MCF 10A (cell line): ENCODE results near the gene ZNF862. TPM values are rescaled to one million over a fixed set of nuclear protein-coding genes. Genes with fewer than 3 reads are reported as not detected.

Experiments used
- BruUV-seq: library from RNA; stranded (reverse); fragments of 400-500 nt; replicated peaks from 2 replicates; lab custom pipeline; 2021; lab: Mats Ljungman, UMichigan
- CTCF ChIA-PET: fragments of 300-600 bp; sonication (Branson Sonifier 250); formaldehyde crosslinking; extraction: SDS; loops from one replicate; lab custom pipeline; 2021; ENCODE audit warnings: antibody characterized with exemption, inconsistent platforms; lab: Yijun Ruan, JAX
- POLR2A ChIA-PET: fragments of 300-600, 350-650 bp; sonication (Branson Sonifier 250); formaldehyde crosslinking; extraction: SDS; loops from one replicate; lab custom pipeline; 2020; ENCODE audit warnings: antibody characterized with exemption, inconsistent platforms; lab: Yijun Ruan, JAX
- DNase-seq: peaks from one replicate; pipeline ENCODE4 v3.0.0-alpha.2; 2018; ENCODE audit not compliant: unreplicated experiment
- H3K27ac Mint-ChIP-seq: one replicate; pipeline ENCODE4 v1.8.0; 2022; ENCODE audit warnings: mild to moderate bottlenecking, low read depth, mixed read lengths; ENCODE audit not compliant: unreplicated experiment
- H3K27me3 Mint-ChIP-seq: one replicate; pipeline ENCODE4 v1.8.0; 2022; ENCODE audit warnings: mixed read lengths; ENCODE audit not compliant: insufficient read depth, unreplicated experiment
- H3K36me3 Mint-ChIP-seq: one replicate; pipeline ENCODE4 v1.8.0; 2022; ENCODE audit warnings: mild to moderate bottlenecking, moderate library complexity, mixed read lengths; ENCODE audit not compliant: insufficient read depth, unreplicated experiment
- H3K4me1 Mint-ChIP-seq: one replicate; pipeline ENCODE4 v1.8.0; 2022; ENCODE audit warnings: mixed read lengths; ENCODE audit not compliant: insufficient read depth, unreplicated experiment
- H3K4me3 Mint-ChIP-seq: one replicate; pipeline ENCODE4 v1.8.0; 2022; ENCODE audit warnings: mild to moderate bottlenecking, moderate library complexity, mixed read lengths; ENCODE audit not compliant: unreplicated experiment
- H3K9me3 Mint-ChIP-seq: one replicate; pipeline ENCODE4 v1.8.0; 2022; ENCODE audit warnings: mixed read lengths; ENCODE audit not compliant: unreplicated experiment
- intact Hi-C: fragments of 100-400 bp; cut with micrococcal nuclease; formaldehyde crosslinking; loops from 2 replicates; pipeline ENCODE4 v1.14.1; 2022
- total RNA-seq: library from RNA; stranded (reverse); gene quantifications from 2 replicates; pipeline ENCODE4 v1.2.3, GENCODE V29; 2022
- TF ChIP-seq, protein P1 (sequence below): fragments of 200-600 bp; IDR thresholded peaks from one replicate; pipeline ENCODE4 v1.8.0; 2022; ENCODE audit warnings: antibody characterized with exemption, mild to moderate bottlenecking; ENCODE audit not compliant: unreplicated experiment

ZNF862 gene
- total RNA-seq, 1 experiment from 2014 or later: 17.4 TPM

DNA sequence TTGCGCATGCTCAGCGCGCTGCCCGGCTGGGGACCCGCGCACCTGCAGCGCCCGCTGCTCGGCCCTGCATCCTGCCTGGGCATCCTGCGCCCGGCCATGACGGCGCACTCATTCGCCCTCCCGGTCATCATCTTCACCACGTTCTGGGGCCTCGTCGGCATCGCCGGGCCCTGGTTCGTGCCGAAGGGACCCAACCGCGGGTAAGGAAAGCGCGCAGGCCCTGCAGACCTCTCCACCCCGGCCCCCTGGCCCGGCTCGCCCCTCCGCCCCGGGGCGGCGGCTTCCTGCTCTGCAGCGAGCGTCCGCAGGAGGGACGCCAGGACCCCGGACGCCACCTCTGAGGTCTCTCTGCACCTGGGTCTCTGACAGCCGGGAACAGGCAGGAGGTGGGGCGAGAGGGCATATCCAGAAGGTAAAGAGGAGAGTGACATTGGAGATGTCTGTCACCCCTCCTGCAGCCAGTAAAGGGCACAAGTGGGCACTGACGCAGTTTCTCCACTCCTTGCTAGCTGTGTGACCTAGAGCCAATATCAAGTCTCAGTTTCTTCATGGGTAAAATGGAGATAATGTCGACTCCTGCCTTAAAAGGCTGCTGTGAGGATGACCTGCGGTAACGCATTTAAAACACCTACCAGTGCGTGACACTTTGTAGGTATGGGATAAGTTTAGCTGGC is 35.9 kb downstream of the ZNF862 start:
- no peak for DNase-seq
- Mint-ChIP-seq H3K27ac (peak overlapping the region; percentile 22), H3K9me3 (no peaks in the 10 kb centered on the region), H3K36me3 (peaks cover 15% of the 10 kb centered on the region), H3K27me3 (no peaks in the 10 kb centered on the region), H3K4me3 (peak overlapping the region; percentile 79), H3K4me1 (peaks cover 6% of the 10 kb centered on the region)
- TF ChIP-seq, protein P1, sequence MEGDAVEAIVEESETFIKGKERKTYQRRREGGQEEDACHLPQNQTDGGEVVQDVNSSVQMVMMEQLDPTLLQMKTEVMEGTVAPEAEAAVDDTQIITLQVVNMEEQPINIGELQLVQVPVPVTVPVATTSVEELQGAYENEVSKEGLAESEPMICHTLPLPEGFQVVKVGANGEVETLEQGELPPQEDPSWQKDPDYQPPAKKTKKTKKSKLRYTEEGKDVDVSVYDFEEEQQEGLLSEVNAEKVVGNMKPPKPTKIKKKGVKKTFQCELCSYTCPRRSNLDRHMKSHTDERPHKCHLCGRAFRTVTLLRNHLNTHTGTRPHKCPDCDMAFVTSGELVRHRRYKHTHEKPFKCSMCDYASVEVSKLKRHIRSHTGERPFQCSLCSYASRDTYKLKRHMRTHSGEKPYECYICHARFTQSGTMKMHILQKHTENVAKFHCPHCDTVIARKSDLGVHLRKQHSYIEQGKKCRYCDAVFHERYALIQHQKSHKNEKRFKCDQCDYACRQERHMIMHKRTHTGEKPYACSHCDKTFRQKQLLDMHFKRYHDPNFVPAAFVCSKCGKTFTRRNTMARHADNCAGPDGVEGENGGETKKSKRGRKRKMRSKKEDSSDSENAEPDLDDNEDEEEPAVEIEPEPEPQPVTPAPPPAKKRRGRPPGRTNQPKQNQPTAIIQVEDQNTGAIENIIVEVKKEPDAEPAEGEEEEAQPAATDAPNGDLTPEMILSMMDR: no peak
- POLR2A ChIA-PET: interaction anchor here (0.9 kb wide), 1 partner anchor 100 kb away, joined by 3 read pairs; no protein-coding TSS in a partner anchor
- CTCF ChIA-PET: interaction anchor here (1.0 to 2.4 kb wide), 2 partner anchors 8 to 10 kb away, joined by 4 to 9 read pairs; no protein-coding TSS in a partner anchor
- BruUV-seq: no TSS peak
- intact Hi-C loops: loop anchor here (2.0 kb wide), 1 partner anchor 35 kb away; the partner anchor contains the start of gene ZNF862

DNA sequence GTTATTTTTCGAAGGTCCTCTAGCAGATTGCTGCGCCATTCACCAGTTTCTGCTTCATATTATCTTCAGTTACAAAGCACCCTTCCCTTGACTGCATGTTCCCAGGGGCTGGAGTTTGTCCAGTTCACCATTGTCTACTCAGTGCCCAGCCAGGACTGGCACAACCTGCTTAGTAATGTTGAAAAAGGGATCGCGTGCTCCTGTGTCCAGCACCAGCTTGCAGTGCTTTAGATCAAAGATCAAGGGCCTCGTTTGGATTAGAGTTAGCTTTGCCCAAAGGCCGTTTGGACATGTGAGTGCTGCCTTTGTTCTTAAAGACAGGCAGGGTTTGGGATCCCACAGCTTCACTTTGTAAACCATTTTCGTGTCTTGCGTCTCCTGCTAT is 36.5 kb downstream of the ZNF862 start:
- H3K36me3 Mint-ChIP-seq: peaks cover 15% of the 10 kb centered on the region
- DNase-seq: no peak
- no peaks in the 10 kb centered on the region for H3K9me3 Mint-ChIP-seq
- H3K27me3 Mint-ChIP-seq: no peaks in the 10 kb centered on the region
- BruUV-seq: no TSS peak
- H3K27ac Mint-ChIP-seq: no peak overlapping the region
- CTCF ChIA-PET: interaction anchor here (1.0 to 2.4 kb wide), 2 partner anchors 8 to 9 kb away, joined by 4 to 9 read pairs; no protein-coding TSS in a partner anchor
- peak overlapping the region; percentile 79 for H3K4me3 Mint-ChIP-seq
- peaks cover 6% of the 10 kb centered on the region for H3K4me1 Mint-ChIP-seq
- POLR2A ChIA-PET: no interaction called here
- intact Hi-C loops: no loop called here
- TF ChIP-seq, protein P1: no peak

DNA sequence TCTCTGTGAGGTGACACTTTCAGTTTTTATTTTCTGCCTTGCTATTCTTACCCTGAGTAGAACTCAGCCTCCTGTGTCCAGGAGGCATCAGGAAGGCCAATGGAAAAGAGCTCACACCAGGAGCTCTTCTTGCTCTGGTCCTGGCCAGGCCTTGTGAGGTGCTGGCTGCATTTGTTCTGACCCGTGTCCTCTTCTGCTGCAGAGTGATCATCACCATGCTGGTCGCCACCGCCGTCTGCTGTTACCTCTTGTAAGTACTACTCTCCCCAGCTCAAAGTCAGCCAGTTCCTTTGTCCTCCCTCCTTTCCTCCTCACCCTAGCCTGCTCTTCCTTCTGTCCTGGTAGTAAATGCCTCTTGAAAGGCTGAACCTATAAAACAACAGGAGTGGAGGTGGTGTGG is 37.2 kb downstream of the ZNF862 start:
- Mint-ChIP-seq H3K9me3 (no peaks in the 10 kb centered on the region), H3K27ac (no peak overlapping the region), H3K4me1 (peaks cover 6% of the 10 kb centered on the region), H3K4me3 (peak overlapping the region; percentile 6), H3K36me3 (peaks cover 15% of the 10 kb centered on the region), H3K27me3 (no peaks in the 10 kb centered on the region)
- intact Hi-C loops: no loop called here
- CTCF ChIA-PET: interaction anchor here (2.4 kb wide), 1 partner anchor 8 kb away, joined by 9 read pairs; no protein-coding TSS in a partner anchor
- no TSS peak for BruUV-seq
- no peak for DNase-seq
- POLR2A ChIA-PET: no interaction called here
- TF ChIP-seq, protein P1: no peak

DNA sequence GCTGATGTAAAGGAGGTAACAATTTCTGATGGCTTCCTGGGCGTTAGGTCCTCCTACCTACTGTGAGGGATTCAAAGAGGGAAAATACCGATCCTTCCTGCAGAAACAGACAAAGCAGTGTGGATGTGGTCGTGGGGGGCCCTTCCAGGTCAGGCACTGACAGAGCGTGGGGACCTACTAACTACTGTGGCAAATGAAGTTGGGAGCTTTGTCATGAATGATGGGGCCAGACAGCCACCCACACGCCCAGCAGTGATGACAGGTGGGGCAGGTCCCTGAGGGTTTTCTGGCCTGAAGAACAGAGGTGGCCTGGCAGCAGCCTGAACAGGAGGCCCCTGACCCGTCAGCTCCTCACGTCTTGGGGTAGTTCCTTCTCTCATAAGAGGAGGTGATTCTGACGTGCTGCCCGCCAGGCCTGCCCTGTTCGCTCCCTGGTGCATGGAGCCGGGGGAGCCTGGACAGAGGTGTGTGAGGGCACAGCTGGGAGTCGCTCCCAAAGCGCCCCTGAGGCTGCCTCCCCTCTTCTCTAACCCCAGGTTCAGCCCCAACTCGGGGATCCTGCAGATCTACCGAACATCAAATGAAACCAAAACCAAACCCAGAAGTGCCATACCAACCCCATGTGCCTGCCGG is 39.8 kb downstream of the ZNF862 start:
- BruUV-seq: no TSS peak
- no peaks in the 10 kb centered on the region for H3K4me1 Mint-ChIP-seq

More for the DNA sequence above, 39.8 kb downstream of the ZNF862 start:
- Mint-ChIP-seq H3K27me3 (no peaks in the 10 kb centered on the region), H3K4me3 (no peak overlapping the region), H3K27ac (no peak overlapping the region), H3K9me3 (no peaks in the 10 kb centered on the region), H3K36me3 (peaks cover 15% of the 10 kb centered on the region)
- TF ChIP-seq, protein P1: no peak
- DNase-seq: no peak
- POLR2A ChIA-PET: interaction anchor here (0.6 kb wide), 1 partner anchor 1009 kb away, joined by 4 read pairs; no protein-coding TSS in a partner anchor
- intact Hi-C loops: no loop called here
- CTCF ChIA-PET: no interaction called here
